GM21367 (cell line): ENCODE data around the gene TMEM63C.

Source experiments
- ATAC-seq: cut with Tn5 transposase; IDR thresholded peaks from one replicate; pipeline ENCODE4 v1.9.1; 2021; ENCODE audit not compliant: unreplicated experiment

TMEM63C gene

GRCh38 chr14:77194706-77195105 is 13.1 kb downstream of the TMEM63C start:
- no peak for ATAC-seq

DNA sequence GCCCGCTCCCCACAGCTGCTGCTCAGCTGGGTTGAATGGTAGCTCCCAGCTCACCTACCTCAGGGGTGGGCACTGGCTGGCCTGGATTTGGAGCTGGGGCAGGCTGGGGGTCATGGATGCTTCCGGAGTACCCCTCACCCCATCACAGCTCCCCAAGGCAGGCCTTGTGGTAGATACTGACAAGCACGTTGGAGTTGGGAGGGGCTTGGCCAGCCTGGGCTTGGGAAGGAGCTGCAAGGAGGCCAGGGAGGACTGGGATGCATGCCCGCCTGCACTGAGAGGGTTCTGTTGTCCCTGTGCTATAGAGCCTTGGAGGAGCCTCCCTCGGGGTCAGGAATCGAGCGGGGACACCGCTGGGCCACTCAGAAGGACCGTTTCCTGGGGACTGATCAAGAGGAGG is 14.2 kb downstream of the TMEM63C start:
- no peak for ATAC-seq

DNA sequence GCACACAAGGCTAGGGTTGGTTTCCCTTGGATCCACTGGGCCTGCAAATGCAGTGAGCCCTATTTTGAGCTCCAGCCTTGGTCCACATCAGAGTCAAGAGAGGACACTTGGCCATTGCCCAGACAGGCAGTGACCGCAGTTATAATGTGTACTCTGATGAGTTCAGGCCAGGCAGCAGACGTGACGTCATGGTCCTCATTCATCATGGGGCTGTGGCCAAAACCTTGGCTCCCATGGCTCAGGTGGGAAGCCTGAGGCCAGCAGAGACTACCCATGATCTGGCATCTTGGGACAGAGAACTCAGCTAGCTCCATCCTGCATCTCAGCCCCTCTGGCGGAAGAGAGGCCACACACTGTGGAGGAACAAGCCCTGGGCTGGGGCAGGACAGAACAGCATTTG is 16.4 kb downstream of the TMEM63C start:
- no peak for ATAC-seq

DNA sequence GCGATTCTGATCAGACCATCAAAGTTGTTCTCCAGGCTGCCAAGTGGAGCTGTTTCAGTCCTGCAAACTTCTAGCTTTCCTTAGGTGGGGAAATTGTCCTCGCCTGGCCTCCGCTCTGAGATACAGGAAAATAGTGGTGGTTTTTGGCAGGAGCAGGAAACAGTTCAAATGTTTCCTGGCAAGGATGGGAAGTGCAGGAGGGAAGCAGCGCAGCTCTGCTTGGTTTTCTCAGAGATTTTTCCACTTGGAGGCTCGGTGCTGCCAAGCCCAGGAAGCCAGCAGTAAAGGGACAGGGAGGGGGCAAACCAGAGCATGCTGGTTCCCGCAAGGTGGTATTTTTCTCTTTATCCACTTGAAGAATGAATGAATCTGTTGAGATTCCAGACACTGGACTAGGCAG is 17.0 kb downstream of the TMEM63C start:
- ATAC-seq: no peak

DNA sequence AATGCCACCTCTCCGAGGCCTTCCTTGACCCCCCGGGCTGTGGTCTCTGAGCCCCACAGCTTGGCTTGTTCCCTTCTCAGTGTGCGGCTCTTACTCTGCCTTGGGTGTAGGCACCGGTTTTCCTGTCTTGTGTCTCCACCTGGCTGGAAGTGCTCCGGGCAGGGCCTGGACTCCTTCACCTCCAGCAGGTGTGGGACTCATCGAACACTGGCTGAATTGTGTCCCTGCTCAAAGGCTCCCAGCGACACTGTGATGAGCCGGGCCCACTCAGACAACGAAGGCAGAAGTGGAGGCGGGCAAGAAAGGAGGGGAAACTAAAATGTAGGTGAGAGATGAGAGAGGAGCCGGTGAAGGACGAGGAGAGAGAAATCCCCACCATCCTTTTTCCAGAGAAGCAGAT is 18.0 kb downstream of the TMEM63C start:
- ATAC-seq: no peak

GRCh38 chr14:77200406-77200985 is 18.9 kb downstream of the TMEM63C start:
- no peak for ATAC-seq

- ATAC-seq: no peak
These were observed 20.1 kb downstream of the TMEM63C start for GRCh38 chr14:77201696-77202095.

DNA sequence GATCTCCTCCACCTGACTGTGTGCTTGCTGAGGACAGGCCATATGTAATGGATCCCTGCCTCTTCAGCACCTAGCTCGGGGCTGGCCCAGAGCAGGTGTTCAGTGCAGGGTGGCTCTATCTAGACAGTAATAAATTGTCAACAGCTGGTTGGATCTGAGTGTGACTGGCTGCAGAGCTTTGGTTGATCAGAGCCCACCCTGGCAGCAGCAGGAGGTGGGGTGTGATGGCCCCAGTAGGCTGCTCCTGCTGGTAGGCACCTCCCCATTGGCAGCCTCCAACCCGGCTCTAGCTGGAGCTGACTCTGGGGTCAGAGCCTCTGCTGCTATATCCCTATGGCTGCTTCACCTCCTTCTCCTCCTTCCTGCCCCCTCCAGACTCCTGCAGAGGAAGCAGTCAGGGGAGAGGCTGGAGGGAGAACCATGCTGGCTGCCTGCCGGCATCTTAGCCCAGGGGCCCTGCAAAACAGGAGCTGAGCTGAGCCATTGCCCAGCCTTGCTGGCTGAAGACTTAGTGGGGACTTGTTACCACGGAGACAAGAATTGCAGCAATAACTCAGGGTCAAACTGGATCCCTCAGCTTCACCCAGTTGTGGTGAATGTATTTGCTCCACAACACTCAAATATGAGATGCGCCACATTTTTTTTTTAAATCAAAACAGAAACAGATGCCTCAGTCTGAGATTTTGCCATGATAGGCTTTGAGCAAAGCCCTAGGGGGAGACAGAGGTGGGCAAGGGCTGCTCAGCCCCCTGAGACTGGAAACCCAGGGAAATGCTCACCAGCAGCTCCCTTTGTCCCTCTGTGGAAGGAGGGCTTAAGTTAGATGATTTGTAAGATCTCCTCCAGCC is 22.2 kb downstream of the TMEM63C start:
- no peak for ATAC-seq

- no peak for ATAC-seq
These were observed 22.8 kb downstream of the TMEM63C start for GRCh38 chr14:77204459-77204771.

- ATAC-seq: no peak
These were observed 23.3 kb downstream of the TMEM63C start for GRCh38 chr14:77204907-77205306.

GRCh38 chr14:77205566-77205965 is 24.0 kb downstream of the TMEM63C start:
- ATAC-seq: no peak

- ATAC-seq: no peak
These were observed 24.7 kb downstream of the TMEM63C start for GRCh38 chr14:77206261-77206824.

GRCh38 chr14:77206877-77207389 is 25.3 kb downstream of the TMEM63C start:
- no peak for ATAC-seq

GRCh38 chr14:77208291-77208978 is 26.8 kb downstream of the TMEM63C start:
- ATAC-seq: no peak

- no peak for ATAC-seq
These were observed 27.4 kb downstream of the TMEM63C start for GRCh38 chr14:77208979-77209318.

- no peak for ATAC-seq
These were observed 30.7 kb downstream of the TMEM63C start for GRCh38 chr14:77212097-77212870.

DNA sequence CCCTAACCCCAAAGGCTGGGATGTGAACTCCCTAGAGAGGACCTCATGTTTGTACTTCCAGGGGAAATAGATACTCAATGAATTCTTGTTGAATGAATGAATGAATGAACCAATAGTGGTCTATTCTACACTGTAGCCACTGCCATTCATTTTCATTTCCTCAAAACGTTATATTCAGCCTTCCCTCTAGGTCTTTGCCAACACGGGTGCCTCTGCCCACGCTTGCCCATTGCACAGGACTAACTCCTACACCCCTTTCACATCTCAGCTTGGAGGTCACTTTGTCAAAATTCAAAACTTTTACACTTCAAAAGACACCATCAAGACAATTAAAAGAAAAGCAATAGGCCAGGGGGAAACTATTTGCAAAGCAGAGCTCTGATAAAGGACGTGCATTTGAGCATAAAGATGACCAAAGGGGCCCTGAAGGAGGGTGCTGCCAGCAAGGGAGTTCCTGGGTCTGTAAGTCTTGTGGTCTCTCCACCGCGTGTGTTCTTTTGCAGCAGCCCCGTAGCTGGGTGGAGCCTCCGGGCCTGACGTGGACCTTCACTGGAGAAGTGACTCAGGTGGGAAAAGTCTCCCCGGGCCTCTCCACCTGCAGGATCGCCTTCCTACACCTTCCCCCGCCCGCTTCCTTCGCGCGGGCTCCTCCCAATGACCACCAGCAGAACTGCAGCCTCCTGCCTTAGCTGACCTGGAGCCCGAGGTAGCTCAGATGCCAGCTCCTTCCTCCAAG is 31.5 kb downstream of the TMEM63C start:
- ATAC-seq: no peak

DNA sequence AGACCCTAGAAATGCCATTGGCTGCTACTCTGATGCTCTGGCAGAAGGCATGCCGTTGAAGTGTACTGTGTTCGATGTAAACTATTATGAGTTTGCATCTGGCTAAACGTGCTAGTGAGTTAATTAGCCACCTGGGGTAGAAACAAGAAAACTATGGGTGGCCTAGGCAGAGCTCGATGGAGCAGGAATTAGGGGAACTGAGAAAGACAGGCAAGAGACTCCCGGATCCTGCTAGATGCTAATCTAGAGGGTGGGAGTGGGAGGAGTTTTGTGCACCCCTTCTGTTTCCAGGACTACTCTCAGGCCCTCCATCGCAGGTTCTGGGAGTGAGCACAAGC is 32.0 kb downstream of the TMEM63C start:
- ATAC-seq: no peak

DNA sequence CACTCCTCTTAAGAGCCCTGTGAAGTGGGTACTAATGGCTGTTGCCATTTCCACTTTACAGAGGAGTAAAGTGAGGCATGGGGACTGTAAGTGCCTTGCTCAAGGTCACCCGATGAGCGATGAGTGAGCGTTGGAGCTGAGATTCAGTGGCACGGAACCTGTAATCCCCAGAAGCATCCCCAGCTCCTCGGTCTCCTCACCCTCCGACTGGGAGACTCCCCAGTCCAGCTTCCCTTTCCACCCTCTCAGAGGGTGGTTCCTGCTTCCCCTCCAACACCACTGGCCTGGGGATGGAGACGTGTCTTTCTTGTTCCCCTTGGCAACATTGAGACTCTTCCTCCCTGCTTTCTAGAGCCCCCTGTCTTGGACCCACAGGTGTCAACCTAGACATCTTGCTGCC is 32.6 kb downstream of the TMEM63C start:
- ATAC-seq: no peak

DNA sequence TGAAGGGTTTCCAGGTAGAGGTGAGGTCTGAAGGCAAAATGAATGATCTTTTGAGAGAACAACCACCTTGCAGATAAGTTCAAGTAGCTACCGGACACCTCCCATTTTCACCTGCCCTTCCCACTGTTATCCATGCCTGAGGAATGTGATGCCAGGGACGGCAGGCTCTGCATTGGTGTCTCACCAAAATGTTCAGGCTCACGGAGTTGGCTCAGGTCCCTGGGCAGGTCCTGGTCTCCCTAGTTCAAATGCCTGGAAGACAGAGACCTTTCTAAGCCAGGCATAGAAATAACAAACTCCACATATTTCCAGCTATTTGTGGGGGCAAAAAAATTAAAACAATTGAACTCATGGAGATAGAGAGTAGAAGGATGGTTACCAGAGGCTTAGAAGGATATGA is 36.0 kb downstream of the TMEM63C start:
- no peak for ATAC-seq

GRCh38 chr14:77219591-77219990 is 38.0 kb downstream of the TMEM63C start:
- ATAC-seq: no peak
